HG03097 (cell line): ENCODE measurements around the gene VPS25.
"Not testable (repeated sequence)": the region's sequence is repeated elsewhere in the genome, so short reads cannot be mapped to it uniquely, and the experiment has no call there.

Experiments used
- ATAC-seq: cut with Tn5 transposase; IDR thresholded peaks from one replicate; pipeline ENCODE4 v1.9.1; 2021; ENCODE audit not compliant: unreplicated experiment, low FRiP score

VPS25 gene

DNA sequence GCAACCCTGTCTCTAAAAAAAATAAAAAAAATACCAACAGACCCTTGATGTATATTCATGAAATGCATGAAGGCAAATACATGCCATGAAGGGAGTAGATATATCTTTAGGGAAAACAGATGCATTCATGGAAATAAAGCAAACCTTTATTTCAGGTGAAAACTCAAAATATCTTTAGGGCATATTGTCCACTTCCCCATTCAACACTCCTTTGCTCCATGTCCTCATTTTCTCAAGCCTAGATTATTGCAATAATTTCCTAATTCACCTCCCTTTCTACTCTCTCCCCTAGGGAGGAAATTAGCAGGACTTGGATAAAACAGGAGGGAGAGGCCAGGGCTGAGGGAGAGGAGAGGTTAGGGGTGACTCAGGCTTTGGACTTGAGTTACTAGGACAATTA lies 5.7 kb upstream of the VPS25 start:
- ATAC-seq, result no peak

DNA sequence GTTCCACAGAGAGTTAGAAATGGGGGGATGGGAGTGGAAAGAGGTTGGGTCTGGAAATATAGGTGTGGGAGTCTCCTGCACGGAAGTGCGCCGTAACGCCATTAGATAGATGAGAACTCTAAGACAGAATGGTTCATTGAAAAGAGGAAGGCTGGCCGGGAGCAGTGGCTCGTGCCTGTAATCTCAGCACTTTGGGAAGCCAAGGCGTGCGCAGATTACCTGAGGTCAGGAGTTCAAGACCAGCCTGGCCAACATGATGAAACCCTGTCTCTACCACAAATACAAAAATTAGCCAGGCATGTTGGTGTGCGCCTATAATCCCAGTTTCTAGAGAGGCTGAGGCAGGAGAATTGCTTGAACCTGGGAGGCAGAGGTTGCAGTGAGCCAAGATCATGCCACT lies 5.2 kb upstream of the VPS25 start:
- ATAC-seq, result not testable (repeated sequence)

- ATAC-seq, result not testable (repeated sequence)
Observed at GRCh38 chr17:42769964-42770363, 3.3 kb upstream of the VPS25 start.

GRCh38 chr17:42772945-42773289 lies 332 bp upstream of the VPS25 start:
- ATAC-seq, result no peak

- ATAC-seq, result no peak
Observed at GRCh38 chr17:42774066-42774745, 957 bp downstream of the VPS25 start.

- no peak for ATAC-seq
Observed at GRCh38 chr17:42775534-42776098, 2.4 kb downstream of the VPS25 start.

DNA sequence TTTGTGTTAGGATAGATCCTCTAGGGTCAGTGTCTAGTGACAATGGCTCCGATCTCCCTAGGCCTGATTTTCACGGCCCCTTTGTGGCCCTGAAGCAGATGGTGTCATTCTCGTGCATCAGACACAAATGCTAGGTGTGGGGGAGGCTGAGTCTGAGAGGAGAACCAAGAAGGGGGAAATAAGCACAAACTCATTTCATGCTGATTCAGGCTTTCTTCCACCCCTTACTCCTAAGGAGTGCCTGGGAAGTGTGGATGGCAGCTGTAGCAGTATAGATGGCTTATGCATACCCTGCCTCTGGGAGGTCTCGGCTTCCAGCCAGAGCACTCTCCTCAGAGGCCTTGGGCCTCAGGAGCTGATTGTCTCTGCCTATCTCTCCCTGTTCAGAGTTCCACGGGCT lies 5.3 kb downstream of the VPS25 start:
- no peak for ATAC-seq

GRCh38 chr17:42779304-42779935 lies 6.2 kb downstream of the VPS25 start:
- no peak for ATAC-seq

GRCh38 chr17:42779936-42780850 lies 6.9 kb downstream of the VPS25 start, which contains the start of gene WNK4:
Gene WNK4, plus strand, starts transcription at chr17:42780610. Its CDS starts 89 bp downstream, at chr17:42780699.
- no peak for ATAC-seq

GRCh38 chr17:42780851-42781638 lies 7.8 kb downstream of the VPS25 start:
- no peak for ATAC-seq

DNA sequence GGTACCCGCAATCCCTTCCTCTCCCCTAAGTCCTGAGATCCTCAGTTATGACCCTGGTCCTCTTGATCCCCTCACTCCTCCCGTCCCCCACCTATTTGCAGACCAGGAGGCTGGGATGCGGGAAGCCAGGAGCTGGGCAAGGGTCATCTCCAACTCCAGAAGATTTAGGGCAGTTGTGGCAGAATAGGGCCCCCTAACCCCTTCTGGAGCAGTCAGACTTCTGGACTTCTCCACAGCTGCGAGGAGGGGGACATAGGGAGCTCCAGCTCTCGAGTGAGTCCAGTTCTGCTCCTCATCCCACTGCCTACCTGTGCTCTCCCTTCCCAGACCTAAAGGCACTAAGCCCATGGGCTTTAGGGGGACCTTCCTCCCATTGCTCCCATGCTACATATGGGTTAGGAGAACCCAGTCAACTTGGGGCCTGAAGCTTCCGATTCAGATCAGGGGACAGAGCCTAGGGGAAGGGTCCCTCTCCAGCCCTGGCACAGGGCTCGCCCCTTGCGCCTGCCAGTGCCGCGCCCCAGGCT lies 8.5 kb downstream of the VPS25 start:
- no peak for ATAC-seq

GRCh38 chr17:42782166-42783061 lies 9.2 kb downstream of the VPS25 start:
- no peak for ATAC-seq

GRCh38 chr17:42783062-42783790 lies 10.0 kb downstream of the VPS25 start:
- ATAC-seq, result no peak

DNA sequence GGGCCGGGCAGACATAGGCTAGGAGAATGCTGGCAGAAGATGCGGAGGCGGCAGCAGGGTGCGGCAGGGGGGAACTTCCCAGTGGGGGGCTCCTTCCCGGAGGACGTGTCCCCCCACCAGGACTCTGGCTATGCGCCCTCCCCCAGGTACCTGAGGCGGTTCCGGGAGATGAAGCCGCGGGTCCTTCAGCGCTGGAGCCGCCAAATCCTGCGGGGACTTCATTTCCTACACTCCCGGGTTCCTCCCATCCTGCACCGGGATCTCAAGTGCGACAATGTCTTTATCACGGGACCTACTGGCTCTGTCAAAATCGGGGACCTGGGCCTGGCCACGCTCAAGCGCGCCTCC lies 10.5 kb downstream of the VPS25 start:
- ATAC-seq, result no peak

DNA sequence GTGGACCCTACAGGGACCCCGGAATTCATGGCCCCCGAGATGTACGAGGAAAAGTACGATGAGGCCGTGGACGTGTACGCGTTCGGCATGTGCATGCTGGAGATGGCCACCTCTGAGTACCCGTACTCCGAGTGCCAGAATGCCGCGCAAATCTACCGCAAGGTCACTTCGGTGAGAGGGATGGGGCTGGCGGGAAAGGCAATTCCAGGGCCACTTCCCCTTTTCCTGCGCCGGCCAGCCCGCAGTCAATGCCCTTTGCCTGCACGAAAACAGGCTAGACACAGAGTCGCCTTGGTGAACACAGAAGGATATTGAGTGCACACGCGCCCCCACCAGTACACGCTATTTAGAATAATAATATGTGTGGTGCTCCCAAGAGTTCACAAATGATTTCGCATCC lies 11.2 kb downstream of the VPS25 start:
- no peak for ATAC-seq

DNA sequence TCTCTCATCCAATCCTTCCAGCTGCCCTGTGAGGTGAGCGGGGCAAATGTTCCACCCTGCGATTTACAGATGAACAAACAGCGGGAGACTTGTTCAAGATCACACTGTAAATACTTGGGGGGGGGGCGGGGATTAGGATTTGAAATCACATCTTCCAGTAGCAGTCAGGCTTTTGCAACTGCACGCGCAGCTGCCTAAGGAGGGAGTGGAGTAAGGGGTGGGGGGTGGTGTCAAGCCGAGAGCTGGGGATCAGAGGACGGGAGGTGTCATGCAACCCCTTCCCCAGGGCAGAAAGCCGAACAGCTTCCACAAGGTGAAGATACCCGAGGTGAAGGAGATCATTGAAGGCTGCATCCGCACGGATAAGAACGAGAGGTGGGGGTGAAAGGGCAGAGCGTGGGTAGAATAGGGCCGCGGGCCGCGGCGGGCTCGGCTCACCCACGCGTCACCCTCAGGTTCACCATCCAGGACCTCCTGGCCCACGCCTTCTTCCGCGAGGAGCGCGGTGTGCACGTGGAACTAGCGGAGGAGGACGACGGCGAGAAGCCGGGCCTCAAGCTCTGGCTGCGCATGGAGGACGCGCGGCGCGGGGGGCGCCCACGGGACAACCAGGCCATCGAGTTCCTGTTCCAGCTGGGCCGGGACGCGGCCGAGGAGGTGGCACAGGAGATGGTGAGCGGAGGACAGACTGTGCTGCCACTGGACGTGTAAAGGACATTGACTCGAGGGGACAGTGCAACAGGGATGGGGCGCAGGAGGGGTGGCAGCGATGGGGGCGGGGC lies 11.8 kb downstream of the VPS25 start:
- ATAC-seq, result no peak

DNA sequence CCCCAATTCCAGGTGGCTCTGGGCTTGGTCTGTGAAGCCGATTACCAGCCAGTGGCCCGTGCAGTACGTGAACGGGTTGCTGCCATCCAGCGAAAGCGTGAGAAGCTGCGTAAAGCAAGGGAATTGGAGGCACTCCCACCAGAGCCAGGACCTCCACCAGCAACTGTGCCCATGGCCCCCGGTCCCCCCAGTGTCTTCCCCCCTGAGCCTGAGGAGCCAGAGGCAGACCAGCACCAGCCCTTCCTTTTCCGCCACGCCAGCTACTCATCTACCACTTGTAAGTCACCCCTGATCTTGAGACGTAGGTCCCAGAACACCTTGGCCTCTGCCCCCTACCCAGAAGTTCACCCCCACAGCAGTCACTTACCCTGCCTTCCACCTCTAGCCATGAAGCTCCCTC lies 14.0 kb downstream of the VPS25 start:
- no peak for ATAC-seq

DNA sequence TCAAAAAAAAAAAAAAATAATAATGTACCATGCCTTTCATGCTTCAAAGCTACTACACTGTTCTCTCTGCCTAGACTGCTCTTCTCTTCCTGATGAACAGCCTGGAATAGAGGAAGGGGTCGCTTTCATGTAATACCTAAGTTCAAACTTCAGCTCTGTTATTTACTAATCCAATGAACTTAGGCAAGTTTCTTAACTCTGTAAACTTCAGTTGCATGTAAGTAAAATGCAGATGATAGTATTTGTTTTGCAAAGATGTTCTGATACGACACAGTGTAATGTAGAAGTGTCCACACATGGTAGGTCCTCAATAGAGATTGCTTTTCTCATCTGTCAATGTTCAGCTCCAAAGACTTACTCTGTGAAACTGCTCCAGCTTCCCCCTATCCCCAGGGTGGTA lies 18.7 kb downstream of the VPS25 start:
- no peak for ATAC-seq
